GM23338 (cell line): ENCODE measurements around the gene TUBGCP2. TPM values are rescaled to one million over a fixed set of nuclear protein-coding genes. Genes with fewer than 3 reads are reported as not detected.

Source experiments
- microRNA counts: library from miRNA; unstranded; fragments of <30 nt; microRNA quantifications from one replicate; lab custom pipeline; 2017
- microRNA-seq: library from miRNA; unstranded; fragments of <30 nt; microRNA quantifications from one replicate; pipeline ENCODE4, GENCODE V29; 2017
- polyA plus RNA-seq: library from polyadenylated mRNA; unstranded; fragments of >200 nt; fragmentation: Nextera tagmentation; extraction: Ambion mirVana; gene quantifications from 2 replicates; pipeline ENCODE4 v1.2.1, GENCODE V29; 2016
- small RNA-seq: library from RNA; depleted of rRNA; stranded (forward); fragments of <200 nt; gene quantifications from one replicate; pipeline ENCODE3, GENCODE V24; 2014; ENCODE audit warnings: low replicate concordance
- total RNA-seq: library from RNA; depleted of rRNA; stranded (reverse); fragments of >200 nt; shearing (Covaris generic); gene quantifications from 2 replicates; pipeline ENCODE4 v1.2.3, GENCODE V29; 2014; rRNA removed

TUBGCP2 gene
- total and polyA plus RNA-seq, 2 experiments from 2014 or later = 59.6 to 67.7 TPM

MicroRNA genes within 50 kb of the gene (microRNA counts, 767-probe panel; counts per million panel counts)
- not detected for microRNA hsa-miR-202-3p (lab: Ali Mortazavi, UCI)

Small RNA genes within 50 kb of the gene (microRNA-seq; reads per million reads assigned to microRNA genes)
- not detected for gene MIR202

Small RNA genes within 50 kb of the gene (small RNA-seq; reads per million reads assigned to genes)
- gene BANF1P2 = not detected

Other genes with a start within 250 kb of the TUBGCP2 start
- 0.52 and 0.66 TPM in 2 replicates for gene ADGRA1, start 220.9 kb downstream of the TUBGCP2 start, total RNA-seq
- gene ADGRA1, start 220.9 kb downstream of the TUBGCP2 start, polyA plus RNA-seq = 0.07 and 0.23 TPM in 2 replicates
- 8.2 and 16.0 TPM in 2 replicates for gene KNDC1, start 148.7 kb downstream of the TUBGCP2 start, total RNA-seq
- gene KNDC1, start 148.7 kb downstream of the TUBGCP2 start, polyA plus RNA-seq = 1.8 and 1.9 TPM in 2 replicates
- gene UTF1, start 78.7 kb downstream of the TUBGCP2 start, total RNA-seq = 7.7 and 12.2 TPM in 2 replicates
- 51.4 and 55.7 TPM in 2 replicates for gene UTF1, start 78.7 kb downstream of the TUBGCP2 start, polyA plus RNA-seq
- 6.3 and 8.1 TPM in 2 replicates for gene VENTX, start 71.0 kb downstream of the TUBGCP2 start, total RNA-seq
- 4.8 and 5.1 TPM in 2 replicates for gene VENTX, start 71.0 kb downstream of the TUBGCP2 start, polyA plus RNA-seq
- 5.5 and 7.4 TPM in 2 replicates for gene ADAM8, start 32.0 kb downstream of the TUBGCP2 start, total RNA-seq
- gene ADAM8, start 32.0 kb downstream of the TUBGCP2 start, polyA plus RNA-seq = 1.9 and 2.1 TPM in 2 replicates
- gene ZNF511, start within 50 bp of the TUBGCP2 start, total RNA-seq = 41.0 and 41.3 TPM in 2 replicates
- gene ZNF511, start within 50 bp of the TUBGCP2 start, polyA plus RNA-seq = 104 and 114 TPM in 2 replicates
- gene CALY, start 28.0 kb upstream of the TUBGCP2 start, total RNA-seq = 0.31 and 1.0 TPM in 2 replicates
- gene CALY, start 28.0 kb upstream of the TUBGCP2 start, polyA plus RNA-seq = 8.0 and 9.0 TPM in 2 replicates
- gene PRAP1, start 38.5 kb upstream of the TUBGCP2 start, total RNA-seq = not detected in 2 replicates
- 0.68 and 1.5 TPM in 2 replicates for gene PRAP1, start 38.5 kb upstream of the TUBGCP2 start, polyA plus RNA-seq
- gene FUOM, start 49.1 kb upstream of the TUBGCP2 start, total RNA-seq = 33.9 and 43.9 TPM in 2 replicates
- gene FUOM, start 49.1 kb upstream of the TUBGCP2 start, polyA plus RNA-seq = 30.8 and 33.0 TPM in 2 replicates
- 87.8 and 92.1 TPM in 2 replicates for gene ECHS1, start 64.5 kb upstream of the TUBGCP2 start, total RNA-seq
- 120 and 127 TPM in 2 replicates for gene ECHS1, start 64.5 kb upstream of the TUBGCP2 start, polyA plus RNA-seq
- 8.7 and 8.8 TPM in 2 replicates for gene PAOX, start 70.4 kb upstream of the TUBGCP2 start, total RNA-seq
- 4.1 and 6.1 TPM in 2 replicates for gene PAOX, start 70.4 kb upstream of the TUBGCP2 start, polyA plus RNA-seq
- 35.3 and 45.7 TPM in 2 replicates for gene MTG1, start 85.3 kb upstream of the TUBGCP2 start, total RNA-seq
- gene MTG1, start 85.3 kb upstream of the TUBGCP2 start, polyA plus RNA-seq = 68.6 and 70.8 TPM in 2 replicates
- gene SPRN, start 115.8 kb upstream of the TUBGCP2 start, total RNA-seq = 0.31 TPM in 1 of 2 replicates, not detected in the other
- 0.31 and 0.59 TPM in 2 replicates for gene SPRN, start 115.8 kb upstream of the TUBGCP2 start, polyA plus RNA-seq
- 0.19 and 0.59 TPM in 2 replicates for gene SCART1, start 145.1 kb upstream of the TUBGCP2 start, total RNA-seq
- gene SCART1, start 145.1 kb upstream of the TUBGCP2 start, polyA plus RNA-seq = not detected in 2 replicates
- 0.74 and 2.2 TPM in 2 replicates for gene CYP2E1, start 218.5 kb upstream of the TUBGCP2 start, total RNA-seq
- gene CYP2E1, start 218.5 kb upstream of the TUBGCP2 start, polyA plus RNA-seq = 0.97 and 1.4 TPM in 2 replicates